Measurements from ENCODE around the gene PAX2.

The PAX2 gene

GRCh38 chr10:100781145-100781665, 35.8 kb downstream of the PAX2 start:
- TF ChIP-seq, protein P1, sequence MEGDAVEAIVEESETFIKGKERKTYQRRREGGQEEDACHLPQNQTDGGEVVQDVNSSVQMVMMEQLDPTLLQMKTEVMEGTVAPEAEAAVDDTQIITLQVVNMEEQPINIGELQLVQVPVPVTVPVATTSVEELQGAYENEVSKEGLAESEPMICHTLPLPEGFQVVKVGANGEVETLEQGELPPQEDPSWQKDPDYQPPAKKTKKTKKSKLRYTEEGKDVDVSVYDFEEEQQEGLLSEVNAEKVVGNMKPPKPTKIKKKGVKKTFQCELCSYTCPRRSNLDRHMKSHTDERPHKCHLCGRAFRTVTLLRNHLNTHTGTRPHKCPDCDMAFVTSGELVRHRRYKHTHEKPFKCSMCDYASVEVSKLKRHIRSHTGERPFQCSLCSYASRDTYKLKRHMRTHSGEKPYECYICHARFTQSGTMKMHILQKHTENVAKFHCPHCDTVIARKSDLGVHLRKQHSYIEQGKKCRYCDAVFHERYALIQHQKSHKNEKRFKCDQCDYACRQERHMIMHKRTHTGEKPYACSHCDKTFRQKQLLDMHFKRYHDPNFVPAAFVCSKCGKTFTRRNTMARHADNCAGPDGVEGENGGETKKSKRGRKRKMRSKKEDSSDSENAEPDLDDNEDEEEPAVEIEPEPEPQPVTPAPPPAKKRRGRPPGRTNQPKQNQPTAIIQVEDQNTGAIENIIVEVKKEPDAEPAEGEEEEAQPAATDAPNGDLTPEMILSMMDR (conservative IDR thresholded peaks at IDR 0.05): no peak
- H3K27ac ChIP-seq: peak overlapping the region; percentile 51; the same call in 1 of the 2 replicates

- no peak overlapping the region for H3K27ac ChIP-seq
- TF ChIP-seq, protein P1 (conservative IDR thresholded peaks at IDR 0.05): no peak
Measured at GRCh38 chr10:100782461-100783244, 37.3 kb downstream of the PAX2 start.

GRCh38 chr10:100784126-100784525, 38.7 kb downstream of the PAX2 start:
- TF ChIP-seq, protein P1 (conservative IDR thresholded peaks at IDR 0.05): no peak

GRCh38 chr10:100786591-100786990, 41.2 kb downstream of the PAX2 start:
- TF ChIP-seq, protein P1 (conservative IDR thresholded peaks at IDR 0.05): no peak

More at GRCh38 chr10:100784126-100784525, 38.7 kb downstream of the PAX2 start:
- no peak overlapping the region for H3K27ac ChIP-seq

DNA sequence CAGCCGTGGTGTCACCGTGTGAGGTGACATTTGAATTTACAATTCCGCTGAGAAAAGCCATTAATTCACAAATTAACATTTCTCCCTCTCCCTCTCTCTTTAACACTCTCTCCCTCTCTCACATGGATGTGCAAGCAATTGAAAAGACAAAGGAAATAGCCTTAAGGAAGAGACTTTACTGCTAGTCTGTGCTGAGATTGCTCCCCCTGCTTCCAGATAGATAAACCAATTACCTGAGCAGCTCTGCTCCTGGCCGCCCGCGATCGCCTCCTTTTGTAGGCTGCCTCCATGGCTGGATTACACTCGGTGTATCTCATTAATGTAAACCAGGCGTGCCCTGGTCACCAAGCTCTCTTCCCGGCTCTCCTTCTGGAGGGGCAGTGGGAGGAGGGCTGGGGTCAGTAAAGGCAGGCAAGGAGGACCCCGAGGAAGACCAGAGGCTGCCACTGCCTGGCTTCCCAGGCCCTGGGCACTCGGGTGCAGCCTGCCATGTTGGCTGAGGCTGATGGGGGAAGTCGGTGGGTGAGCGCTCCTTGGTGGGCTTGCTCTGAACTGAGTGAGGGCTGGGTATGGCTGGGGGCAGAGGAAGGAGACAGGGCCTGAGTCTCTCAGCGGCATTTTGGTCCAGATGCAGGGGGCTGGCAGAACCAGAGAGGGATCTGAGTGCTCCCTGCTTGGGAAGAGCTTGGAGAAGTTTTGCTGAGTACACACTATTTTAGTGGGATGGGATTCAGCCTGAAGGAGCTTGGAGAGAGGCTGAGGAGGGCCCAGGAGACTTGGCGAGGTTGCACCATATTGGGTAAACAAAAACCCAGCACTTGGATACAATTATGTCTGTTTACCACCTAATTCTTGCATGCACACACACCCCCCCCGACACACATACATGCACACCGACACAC, 42.9 kb downstream of the PAX2 start:
- TF ChIP-seq, protein P1 (conservative IDR thresholded peaks at IDR 0.05): no peak
- no peak overlapping the region for H3K27ac ChIP-seq

More at GRCh38 chr10:100786591-100786990, 41.2 kb downstream of the PAX2 start:
- no peak overlapping the region for H3K27ac ChIP-seq

DNA sequence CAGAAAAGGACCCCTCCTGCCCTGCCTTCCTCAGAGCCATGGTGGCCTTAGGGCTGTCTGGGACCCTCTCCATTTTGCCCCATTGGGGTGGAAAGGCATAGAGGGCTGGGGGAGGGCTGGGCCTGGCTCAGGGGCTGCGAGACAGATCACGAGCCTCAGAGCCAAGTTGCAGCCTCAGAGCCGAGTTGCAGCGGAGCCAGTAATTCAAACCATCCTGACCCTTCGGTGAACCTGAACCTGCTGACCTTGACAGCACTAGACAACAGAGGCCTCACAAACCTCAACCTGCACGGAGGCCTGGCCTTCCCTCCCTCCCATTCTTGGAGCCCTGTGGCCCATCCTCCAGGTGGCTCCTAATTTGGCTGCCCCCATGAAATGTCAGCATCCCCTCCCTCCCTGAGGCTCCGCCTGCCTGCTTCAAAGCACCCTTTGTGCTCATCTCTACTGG, 45.4 kb downstream of the PAX2 start:
- TF ChIP-seq, protein P1 (conservative IDR thresholded peaks at IDR 0.05): no peak
- peak overlapping the region; percentile 58 for H3K27ac ChIP-seq

All from VCaP (cell line).